GM18873 (cell line): ENCODE results near the gene MYMK.
"Not testable (repeated sequence)": the region's sequence is repeated elsewhere in the genome, so short reads cannot be mapped to it uniquely, and the experiment has no call there.

ENCODE experiments used
- ATAC-seq: cut with Tn5 transposase; IDR thresholded peaks from one replicate; pipeline ENCODE4 v1.9.1; 2021; ENCODE audit warnings: mild to moderate bottlenecking, moderate library complexity, moderate number of reproducible peaks; ENCODE audit not compliant: unreplicated experiment, low FRiP score

Gene MYMK, protein sequence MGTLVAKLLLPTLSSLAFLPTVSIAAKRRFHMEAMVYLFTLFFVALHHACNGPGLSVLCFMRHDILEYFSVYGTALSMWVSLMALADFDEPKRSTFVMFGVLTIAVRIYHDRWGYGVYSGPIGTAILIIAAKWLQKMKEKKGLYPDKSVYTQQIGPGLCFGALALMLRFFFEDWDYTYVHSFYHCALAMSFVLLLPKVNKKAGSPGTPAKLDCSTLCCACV

DNA sequence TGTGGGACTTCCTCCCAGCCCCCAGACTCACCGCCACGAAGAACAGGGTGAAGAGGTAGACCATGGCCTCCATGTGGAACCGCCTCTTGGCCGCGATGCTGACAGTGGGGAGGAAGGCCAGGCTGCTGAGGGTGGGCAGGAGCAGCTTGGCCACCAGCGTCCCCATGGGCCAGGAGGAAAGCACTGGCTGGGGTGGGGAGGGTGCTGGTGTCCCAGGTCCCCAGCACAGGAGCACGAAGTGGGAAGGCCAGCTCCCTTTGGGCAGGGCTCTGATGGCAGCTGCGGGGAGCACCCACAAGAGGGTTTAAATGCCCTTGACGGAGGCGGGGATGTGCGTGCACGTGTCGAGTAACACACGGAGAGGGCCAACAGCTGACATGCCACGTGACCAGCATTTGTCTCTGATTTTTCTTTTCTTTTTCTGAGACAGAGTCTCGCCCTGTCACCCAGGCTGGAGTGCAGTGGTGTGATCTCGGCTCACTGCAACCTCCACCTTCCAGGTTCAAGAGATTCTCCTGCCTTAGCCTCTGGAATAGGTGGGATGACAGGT is at the start of gene MYMK:
TSS of gene MYMK (minus strand) at position 281 of the 550 bp plus-strand sequence. CDS start at position 166, 115 bp downstream.
- ATAC-seq: no peak

DNA sequence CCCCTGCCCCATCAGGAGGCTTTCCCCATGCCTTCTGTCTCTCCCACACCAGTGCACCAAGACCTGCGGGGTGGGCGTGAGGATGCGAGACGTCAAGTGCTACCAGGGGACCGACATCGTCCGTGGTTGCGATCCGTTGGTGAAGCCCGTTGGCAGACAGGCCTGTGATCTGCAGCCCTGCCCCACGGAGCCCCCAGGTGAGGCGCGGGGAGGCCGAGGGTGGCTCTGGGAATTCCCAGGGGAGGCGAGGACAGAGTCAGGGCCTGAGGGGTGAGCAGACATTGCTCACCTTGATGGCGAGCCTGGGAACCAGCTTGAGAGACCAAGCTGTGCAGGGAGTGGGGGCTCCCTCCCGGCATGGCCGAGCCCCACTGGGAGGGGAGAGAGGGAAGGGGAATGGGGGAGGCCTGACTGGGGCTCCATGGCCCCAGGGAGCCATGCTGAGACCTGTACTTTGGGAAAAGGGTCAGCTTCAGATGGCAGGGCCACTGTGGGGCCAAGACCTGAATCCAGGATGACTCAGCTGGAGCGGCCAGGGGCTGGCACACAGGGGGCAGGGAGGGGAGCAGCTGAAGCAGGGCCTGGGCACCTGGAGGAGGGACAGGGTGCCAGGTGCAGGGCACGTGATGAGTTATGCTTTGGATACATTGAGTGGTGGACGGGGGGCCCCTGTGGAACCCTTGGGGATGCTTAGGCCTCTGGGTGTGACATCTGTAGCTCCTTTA is 49.2 kb upstream of the MYMK start:
- no peak for ATAC-seq

GRCh38 chr9:133572821-133573361 is 48.1 kb upstream of the MYMK start:
- no peak for ATAC-seq

DNA sequence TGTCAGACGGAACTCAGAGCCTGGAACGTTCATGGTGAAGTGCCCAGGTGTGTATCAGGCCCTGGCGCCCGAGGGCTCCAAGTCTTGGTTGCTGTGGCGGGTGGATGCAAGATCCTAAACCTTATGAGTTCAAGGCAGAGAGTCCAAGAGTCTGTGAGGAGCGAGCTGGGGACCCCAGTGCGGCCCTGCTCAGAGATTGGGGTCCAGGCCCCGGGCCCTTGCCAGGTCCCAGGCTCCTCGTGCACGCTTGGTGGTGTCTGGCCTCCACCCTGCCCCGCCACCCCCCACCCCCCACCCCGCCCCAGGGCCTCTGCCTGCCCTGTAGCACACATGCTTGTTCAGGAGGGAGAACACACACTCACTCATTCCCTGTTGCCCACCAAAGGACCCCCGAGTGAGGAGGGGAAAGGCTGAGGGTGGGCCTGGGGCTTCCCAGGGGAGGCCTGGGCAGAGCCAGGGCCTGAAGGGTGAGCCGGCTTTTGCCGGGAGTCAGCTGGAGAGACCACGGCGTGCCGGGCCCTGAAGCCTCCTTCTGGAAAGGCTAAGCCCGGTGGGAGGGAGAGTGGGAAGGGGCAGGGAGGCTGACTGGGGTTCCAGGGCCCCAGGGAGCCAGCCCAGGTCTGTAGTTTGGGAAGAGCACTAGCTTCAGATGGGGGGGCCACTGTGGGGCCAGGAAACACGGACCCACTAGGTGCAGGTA is 47.3 kb upstream of the MYMK start:
- no peak for ATAC-seq

GRCh38 chr9:133571391-133571890 is 46.7 kb upstream of the MYMK start:
- ATAC-seq: no peak

DNA sequence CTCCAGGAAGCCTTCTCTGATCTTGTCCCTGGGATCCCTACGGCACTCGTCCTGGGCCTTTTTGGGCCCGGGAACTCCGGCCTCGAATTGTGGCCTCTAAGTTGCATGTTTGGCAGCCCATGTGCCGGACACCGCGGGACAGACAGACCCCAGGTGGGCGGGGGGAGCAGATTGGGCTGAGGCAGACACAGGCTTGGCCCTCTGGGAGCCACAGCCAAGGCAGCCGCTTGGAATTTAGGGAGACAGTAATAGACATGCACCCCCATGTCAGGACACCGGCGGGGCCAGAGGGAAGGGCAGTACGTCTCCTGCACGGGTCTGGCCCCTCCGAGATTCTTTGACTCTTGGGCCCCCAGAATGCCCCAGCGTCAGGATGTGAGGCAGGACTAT is 45.9 kb upstream of the MYMK start:
- no peak for ATAC-seq

DNA sequence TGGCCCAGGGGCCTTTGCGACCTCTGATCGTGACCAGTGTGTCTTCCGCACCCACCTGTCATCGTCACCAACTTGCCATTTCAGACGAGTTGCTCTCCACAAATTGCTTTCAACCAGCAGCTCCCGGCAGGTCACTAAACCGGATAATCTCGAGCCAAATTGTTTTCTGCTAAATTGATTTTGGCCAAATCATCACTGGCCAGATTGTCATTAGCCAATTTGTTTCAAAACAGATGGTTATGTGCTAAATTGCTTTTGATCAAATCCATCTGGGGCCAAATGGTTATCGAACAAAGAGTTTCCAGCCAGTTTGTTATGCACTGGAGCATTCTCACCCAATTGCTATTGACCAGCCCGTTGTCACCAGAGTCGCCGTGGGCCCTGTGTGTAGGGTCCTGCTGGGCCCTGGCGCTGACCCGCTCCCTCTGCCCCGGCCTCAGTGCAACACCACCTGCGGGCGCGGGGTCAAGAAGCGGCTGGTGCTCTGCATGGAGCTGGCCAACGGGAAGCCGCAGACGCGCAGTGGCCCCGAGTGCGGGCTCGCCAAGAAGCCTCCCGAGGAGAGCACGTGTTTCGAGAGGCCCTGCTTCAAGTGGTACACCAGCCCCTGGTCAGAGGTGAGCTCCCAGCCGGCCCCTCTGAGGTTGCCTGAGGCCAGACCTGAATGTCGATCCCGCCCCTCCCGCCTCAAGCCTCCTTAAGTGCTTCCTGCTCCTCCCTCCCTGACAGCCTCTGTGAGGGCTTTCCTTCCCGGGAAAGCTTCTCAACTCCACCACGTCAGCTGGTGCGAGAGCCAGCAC is 45.3 kb upstream of the MYMK start:
- no peak for ATAC-seq

GRCh38 chr9:133569121-133569785 is 44.5 kb upstream of the MYMK start:
- ATAC-seq: no peak

DNA sequence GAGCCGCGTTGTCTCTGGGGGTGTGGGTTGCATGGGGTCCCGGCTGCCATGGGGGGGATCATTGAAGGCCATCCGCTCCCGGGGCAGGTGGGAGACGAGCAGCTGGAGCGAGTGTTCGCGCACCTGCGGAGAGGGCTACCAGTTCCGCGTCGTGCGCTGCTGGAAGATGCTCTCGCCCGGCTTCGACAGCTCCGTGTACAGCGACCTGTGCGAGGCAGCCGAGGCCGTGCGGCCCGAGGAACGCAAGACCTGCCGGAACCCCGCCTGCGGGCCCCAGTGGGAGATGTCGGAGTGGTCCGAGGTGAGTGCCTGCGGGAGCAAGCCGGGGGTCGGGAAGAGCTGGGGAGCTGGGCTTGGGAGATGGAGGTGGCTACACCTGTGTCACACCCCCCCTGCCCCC is 43.4 kb upstream of the MYMK start:
- no peak for ATAC-seq

- ATAC-seq: no peak
Observed at GRCh38 chr9:133566817-133567216, 42.1 kb upstream of the MYMK start.

- no peak for ATAC-seq
Observed at GRCh38 chr9:133566382-133566781, 41.6 kb upstream of the MYMK start.

GRCh38 chr9:133564451-133565116 is 39.8 kb upstream of the MYMK start:
- ATAC-seq: no peak

GRCh38 chr9:133563814-133564213 is 39.1 kb upstream of the MYMK start:
- ATAC-seq: not testable (repeated sequence)

GRCh38 chr9:133563291-133563796 is 38.6 kb upstream of the MYMK start:
- no peak for ATAC-seq

DNA sequence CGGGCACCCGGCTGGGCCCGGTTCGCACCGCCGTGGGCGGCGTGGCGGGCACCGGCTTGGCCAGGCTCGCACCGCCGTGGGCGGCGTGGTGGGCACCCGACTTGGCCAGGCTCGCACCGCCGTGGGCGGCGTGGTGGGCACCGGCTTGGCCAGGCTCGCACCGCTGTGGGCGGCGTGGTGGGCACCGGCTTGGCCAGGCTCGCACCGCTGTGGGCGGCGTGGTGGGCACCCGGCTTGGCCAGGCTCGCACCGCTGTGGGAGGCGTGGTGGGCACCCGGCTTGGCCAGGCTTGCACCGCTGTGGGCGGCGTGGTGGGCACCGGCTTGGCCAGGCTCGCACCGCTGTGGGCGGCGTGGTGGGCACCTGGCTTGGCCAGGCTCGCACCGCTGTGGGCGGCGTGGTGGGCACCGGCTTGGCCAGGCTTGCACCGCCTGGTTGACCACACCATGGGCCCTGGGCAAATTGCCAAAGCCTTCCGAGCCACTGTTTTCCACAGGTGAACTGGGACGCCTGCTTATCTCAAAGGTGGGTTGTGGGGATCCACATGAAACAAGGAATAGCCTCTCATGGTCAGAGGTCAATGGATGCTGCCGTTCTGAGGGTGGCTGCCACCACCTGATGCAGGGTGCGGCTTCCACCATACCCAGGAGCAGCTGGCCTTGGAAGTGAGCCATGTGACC is 38.0 kb upstream of the MYMK start:
- no peak for ATAC-seq

DNA sequence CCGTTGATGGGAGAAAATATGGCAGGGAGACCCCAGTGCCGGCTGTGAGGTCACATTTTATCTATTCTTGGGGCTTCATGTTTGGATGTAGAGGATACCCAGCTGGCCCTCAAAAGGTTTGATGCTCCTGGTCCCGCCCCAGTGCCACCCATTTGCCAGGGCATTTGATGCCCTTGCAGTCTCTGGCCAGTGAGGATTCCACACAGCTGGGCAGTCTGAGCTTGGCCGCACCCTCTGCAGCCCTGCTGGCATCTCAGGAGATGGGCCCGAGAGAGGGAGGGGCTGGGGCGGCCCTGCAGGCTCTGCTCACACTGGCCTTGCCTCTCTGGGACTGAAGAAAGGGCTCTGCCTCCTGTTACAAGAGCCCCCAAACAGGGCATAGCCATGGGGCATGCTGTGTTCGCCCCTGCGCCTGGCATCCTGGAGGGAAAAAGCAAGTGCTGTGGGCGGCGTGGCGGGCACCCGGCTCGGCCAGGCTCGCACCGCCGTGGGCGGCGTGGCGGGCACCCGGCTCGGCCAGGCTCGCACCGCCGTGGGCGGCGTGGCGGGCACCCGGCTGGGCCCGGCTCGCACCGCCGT is 37.3 kb upstream of the MYMK start:
- no peak for ATAC-seq

DNA sequence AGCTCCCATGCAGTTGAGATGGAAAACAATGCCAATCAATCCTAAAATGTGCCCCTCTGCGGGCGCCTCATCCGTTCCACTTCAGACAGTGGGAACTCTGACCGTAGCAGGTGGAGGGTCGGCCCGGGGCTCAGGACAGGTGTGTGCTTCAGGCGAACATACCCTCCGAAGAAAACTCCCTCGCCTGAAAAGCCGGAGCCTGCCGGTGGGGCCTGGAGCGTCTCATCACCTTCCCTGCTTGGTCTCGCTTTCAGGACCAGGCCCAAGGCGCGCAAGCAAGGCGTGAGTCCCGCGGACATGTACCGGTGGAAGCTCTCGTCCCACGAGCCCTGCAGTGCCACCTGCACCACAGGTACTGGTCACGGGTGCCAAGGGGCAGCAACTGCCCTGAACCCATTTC is 36.2 kb upstream of the MYMK start:
- ATAC-seq: no peak

GRCh38 chr9:133560311-133560710 is 35.6 kb upstream of the MYMK start:
- no peak for ATAC-seq
